ENCODE results near the gene ZNF213.

The ZNF213 gene

GRCh38 chr16:3118846-3119245 is 16.0 kb upstream of the ZNF213 start:
- TF ChIP-seq, protein P1, sequence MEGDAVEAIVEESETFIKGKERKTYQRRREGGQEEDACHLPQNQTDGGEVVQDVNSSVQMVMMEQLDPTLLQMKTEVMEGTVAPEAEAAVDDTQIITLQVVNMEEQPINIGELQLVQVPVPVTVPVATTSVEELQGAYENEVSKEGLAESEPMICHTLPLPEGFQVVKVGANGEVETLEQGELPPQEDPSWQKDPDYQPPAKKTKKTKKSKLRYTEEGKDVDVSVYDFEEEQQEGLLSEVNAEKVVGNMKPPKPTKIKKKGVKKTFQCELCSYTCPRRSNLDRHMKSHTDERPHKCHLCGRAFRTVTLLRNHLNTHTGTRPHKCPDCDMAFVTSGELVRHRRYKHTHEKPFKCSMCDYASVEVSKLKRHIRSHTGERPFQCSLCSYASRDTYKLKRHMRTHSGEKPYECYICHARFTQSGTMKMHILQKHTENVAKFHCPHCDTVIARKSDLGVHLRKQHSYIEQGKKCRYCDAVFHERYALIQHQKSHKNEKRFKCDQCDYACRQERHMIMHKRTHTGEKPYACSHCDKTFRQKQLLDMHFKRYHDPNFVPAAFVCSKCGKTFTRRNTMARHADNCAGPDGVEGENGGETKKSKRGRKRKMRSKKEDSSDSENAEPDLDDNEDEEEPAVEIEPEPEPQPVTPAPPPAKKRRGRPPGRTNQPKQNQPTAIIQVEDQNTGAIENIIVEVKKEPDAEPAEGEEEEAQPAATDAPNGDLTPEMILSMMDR (IDR thresholded peaks at IDR 0.05; ENCODE audit: low read depth, low read length), result no peak
- no peak for DNase-seq (ENCODE audit: extremely low read depth, low read depth)

DNA sequence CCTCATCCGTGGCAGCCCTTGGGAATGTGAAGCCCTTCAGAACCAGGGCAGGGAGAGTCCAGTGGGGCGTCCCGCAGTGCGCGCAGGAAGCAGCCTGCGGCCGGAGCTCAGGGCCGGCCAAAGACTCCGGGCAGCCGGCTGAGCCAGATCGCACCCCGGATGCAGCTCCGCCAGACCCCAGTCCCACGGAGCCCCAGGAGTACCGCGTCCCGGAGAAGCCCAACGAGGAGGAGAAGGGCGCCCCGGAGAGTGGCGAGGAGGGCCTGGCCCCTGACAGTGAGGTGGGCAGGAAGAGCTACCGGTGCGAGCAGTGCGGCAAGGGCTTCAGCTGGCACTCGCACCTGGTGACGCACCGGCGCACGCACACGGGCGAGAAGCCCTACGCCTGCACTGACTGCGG is 15.5 kb upstream of the ZNF213 start:
- DNase-seq (ENCODE audit: extremely low read depth, low read depth), result no peak
- TF ChIP-seq, protein P1 (IDR thresholded peaks at IDR 0.05; ENCODE audit: low read depth, low read length), result no peak

DNA sequence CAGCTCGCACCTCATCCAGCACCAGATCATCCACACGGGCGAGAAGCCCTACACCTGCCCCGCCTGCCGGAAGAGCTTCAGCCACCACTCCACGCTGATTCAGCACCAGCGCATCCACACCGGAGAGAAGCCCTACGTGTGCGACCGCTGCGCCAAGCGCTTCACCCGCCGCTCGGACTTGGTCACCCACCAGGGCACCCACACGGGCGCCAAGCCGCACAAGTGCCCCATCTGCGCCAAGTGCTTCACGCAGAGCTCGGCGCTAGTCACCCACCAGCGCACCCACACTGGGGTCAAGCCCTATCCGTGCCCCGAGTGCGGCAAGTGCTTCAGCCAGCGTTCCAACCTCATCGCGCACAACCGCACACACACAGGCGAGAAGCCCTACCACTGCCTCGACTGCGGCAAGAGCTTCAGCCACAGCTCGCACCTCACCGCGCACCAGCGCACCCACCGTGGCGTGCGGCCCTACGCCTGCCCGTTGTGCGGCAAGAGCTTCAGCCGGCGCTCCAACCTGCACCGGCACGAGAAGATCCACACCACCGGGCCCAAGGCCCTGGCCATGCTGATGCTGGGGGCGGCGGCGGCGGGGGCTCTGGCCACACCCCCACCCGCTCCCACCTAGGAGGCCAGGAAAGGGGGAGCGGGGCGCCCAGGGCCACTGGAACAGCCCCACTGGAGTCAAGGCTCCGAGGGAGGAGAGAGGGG is 15.0 kb upstream of the ZNF213 start:
- TF ChIP-seq, protein P1 (IDR thresholded peaks at IDR 0.05; ENCODE audit: low read depth, low read length), result no peak
- no peak for DNase-seq (ENCODE audit: extremely low read depth, low read depth)

DNA sequence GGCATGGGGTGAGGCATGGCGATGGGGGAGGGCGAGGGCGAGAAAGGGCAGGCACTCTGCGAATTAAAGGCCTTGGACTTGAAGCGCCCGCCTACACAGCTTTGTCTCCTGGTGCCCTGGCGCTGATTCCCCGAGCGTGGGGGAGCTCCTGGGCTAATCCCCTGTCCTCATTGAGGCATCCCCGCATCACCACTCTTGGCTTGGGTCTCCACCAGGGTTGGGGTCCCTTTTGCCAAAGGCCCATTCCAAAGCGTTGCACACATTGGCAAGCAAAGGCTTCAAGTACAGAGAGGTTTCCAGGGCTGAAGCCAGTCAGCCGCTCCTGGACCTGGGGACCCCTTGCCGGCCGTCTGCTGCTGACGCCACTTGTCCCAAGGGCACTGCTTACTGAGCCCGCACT is 14.4 kb upstream of the ZNF213 start:
- TF ChIP-seq, protein P1 (IDR thresholded peaks at IDR 0.05; ENCODE audit: low read depth, low read length), result no peak
- no peak for DNase-seq (ENCODE audit: extremely low read depth, low read depth)

GRCh38 chr16:3121851-3122467 is 12.9 kb upstream of the ZNF213 start:
- no peak for DNase-seq (ENCODE audit: extremely low read depth, low read depth)

GRCh38 chr16:3122926-3123570 is 11.8 kb upstream of the ZNF213 start:
- TF ChIP-seq, protein P1 (IDR thresholded peaks at IDR 0.05; ENCODE audit: low read depth, low read length), result no peak
- no peak for DNase-seq (ENCODE audit: extremely low read depth, low read depth)

More at GRCh38 chr16:3121851-3122467, 12.9 kb upstream of the ZNF213 start:
- TF ChIP-seq, protein P1 (IDR thresholded peaks at IDR 0.05; ENCODE audit: low read depth, low read length), result no peak
